Astrocyte (in vitro differentiated cells and primary cell): ENCODE data around the gene GPR61. TPM values are rescaled to one million over a fixed set of nuclear protein-coding genes. Genes with fewer than 3 reads are reported as not detected.

Experiments
- DNase-seq: peaks from one replicate; pipeline ENCODE4 v3.0.0-alpha.2; 2010; ENCODE audit warnings: low read depth
- FAIRE-seq: peaks from 2 replicates; lab custom pipeline; 2011; peaks lifted over from hg19 to GRCh38; lab: Jason Lieb, UNC
- H2AFZ ChIP-seq: 2 replicates; pipeline ENCODE4 v1.6.0; 2012; ENCODE audit warnings: low read depth, low read length, inconsistent platforms
- H3K27ac ChIP-seq: 2 replicates; pipeline ENCODE4 v1.5.1; 2011; ENCODE audit warnings: low read depth, low read length, inconsistent platforms
- H3K27me3 ChIP-seq: 2 replicates; pipeline ENCODE4 v1.6.0; 2011; ENCODE audit warnings: low read length, inconsistent platforms; ENCODE audit not compliant: insufficient read depth
- H3K36me3 ChIP-seq: 2 replicates; pipeline ENCODE4 v1.5.1; 2011; ENCODE audit warnings: low read length, inconsistent platforms; ENCODE audit not compliant: insufficient read depth
- H3K4me1 ChIP-seq: 2 replicates; pipeline ENCODE4 v1.5.1; 2011; ENCODE audit warnings: low read length, inconsistent platforms; ENCODE audit not compliant: insufficient read depth
- H3K4me2 ChIP-seq: 2 replicates; pipeline ENCODE4 v1.6.0; 2012; ENCODE audit warnings: low read length, inconsistent platforms
- H3K4me3 ChIP-seq: 2 replicates; pipeline ENCODE4 v1.5.1; 2011; ENCODE audit warnings: low read depth, mild to moderate bottlenecking, low read length, inconsistent platforms; ENCODE audit not compliant: insufficient read depth
- H3K79me2 ChIP-seq: 2 replicates; pipeline ENCODE4 v1.6.0; 2012; ENCODE audit warnings: mild to moderate bottlenecking, low read length, inconsistent platforms; ENCODE audit not compliant: insufficient read depth
- H3K9ac ChIP-seq: 2 replicates; pipeline ENCODE4 v1.6.0; 2012; ENCODE audit warnings: mild to moderate bottlenecking, low read length, inconsistent platforms
- H3K9me3 ChIP-seq: 2 replicates; pipeline ENCODE4 v1.5.1; 2012; ENCODE audit warnings: low read depth, mild to moderate bottlenecking, low read length, inconsistent platforms; ENCODE audit not compliant: insufficient read depth
- H4K20me1 ChIP-seq: 2 replicates; pipeline ENCODE4 v1.6.0; 2012; ENCODE audit warnings: low read length, inconsistent platforms; ENCODE audit not compliant: insufficient read depth
- H3K27ac Mint-ChIP-seq: one replicate; pipeline ENCODE4 v1.8.0; 2021; ENCODE audit warnings: mild to moderate bottlenecking, mixed read lengths; ENCODE audit not compliant: unreplicated experiment
- H3K27me3 Mint-ChIP-seq: one replicate; pipeline ENCODE4 v1.8.0; 2021; ENCODE audit warnings: low read depth, mixed read lengths; ENCODE audit not compliant: unreplicated experiment
- H3K36me3 Mint-ChIP-seq: one replicate; pipeline ENCODE4 v1.8.0; 2021; ENCODE audit warnings: low read depth, mixed read lengths; ENCODE audit not compliant: unreplicated experiment
- H3K4me1 Mint-ChIP-seq: one replicate; pipeline ENCODE4 v1.8.0; 2021; ENCODE audit warnings: low read depth, mixed read lengths; ENCODE audit not compliant: unreplicated experiment
- H3K4me3 Mint-ChIP-seq: one replicate; pipeline ENCODE4 v1.8.0; 2021; ENCODE audit warnings: mild to moderate bottlenecking, moderate library complexity, mixed read lengths; ENCODE audit not compliant: unreplicated experiment
- H3K9me3 Mint-ChIP-seq: one replicate; pipeline ENCODE4 v1.8.0; 2021; ENCODE audit warnings: mild to moderate bottlenecking, mixed read lengths; ENCODE audit not compliant: unreplicated experiment
- CTCF ChIP-seq: IDR thresholded peaks from 2 replicates; pipeline ENCODE4 v1.5.1; 2011; ENCODE audit warnings: low read depth, mild to moderate bottlenecking, inconsistent platforms, low read length, moderate library complexity; ENCODE audit not compliant: insufficient read depth
- EZH2 ChIP-seq: IDR thresholded peaks from 2 replicates; pipeline ENCODE4 v1.6.1; 2012; ENCODE audit warnings: mild to moderate bottlenecking, low read length, inconsistent platforms; ENCODE audit not compliant: insufficient read depth
- total RNA-seq: library from RNA; stranded (reverse); gene quantifications from 2 replicates; pipeline ENCODE4 v1.2.1, GENCODE V29; 2021

The GPR61 gene
- total RNA-seq, 1 donor from 2014 or later: not detected

GRCh38 chr1:109521002-109521951 lies 18.4 kb upstream of the GPR61 start:
- Histone ChIP-seq H3K79me2 (no peaks in the 10 kb centered on the region), H3K27ac (no peak overlapping the region), H3K4me2 (no peak overlapping the region), H4K20me1 (no peaks in the 10 kb centered on the region), H3K4me1 (no peaks in the 10 kb centered on the region), H3K4me3 (no peak overlapping the region), H3K9me3 (no peaks in the 10 kb centered on the region), H3K9ac (no peak overlapping the region), H2AFZ (no peak overlapping the region), H3K36me3 (no peaks in the 10 kb centered on the region), H3K27me3 (peaks cover 31% of the 10 kb centered on the region)
- Mint-ChIP-seq H3K27me3 (peaks cover 13% of the 10 kb centered on the region), H3K4me3 (no peak overlapping the region), H3K36me3 (no peaks in the 10 kb centered on the region), H3K4me1 (peaks cover 7% of the 10 kb centered on the region), H3K9me3 (peaks cover 2% of the 10 kb centered on the region), H3K27ac (no peak overlapping the region)
- FAIRE-seq: no peak
- DNase-seq: no peak
- no peak for TF ChIP-seq CTCF
- no peak for TF ChIP-seq EZH2

GRCh38 chr1:109522026-109522425 lies 17.6 kb upstream of the GPR61 start:
- TF ChIP-seq EZH2 (no peak), CTCF (no peak)
- H4K20me1 ChIP-seq: no peaks in the 10 kb centered on the region
- H3K9ac ChIP-seq: no peak overlapping the region
- no peak overlapping the region for H2AFZ ChIP-seq
- H3K27ac Mint-ChIP-seq: no peak overlapping the region
- H3K27me3 ChIP-seq: peaks cover 31% of the 10 kb centered on the region
- no peaks in the 10 kb centered on the region for H3K36me3 ChIP-seq
- H3K9me3 ChIP-seq: no peaks in the 10 kb centered on the region
- no peak overlapping the region for H3K4me3 Mint-ChIP-seq
- DNase-seq: no peak
- H3K4me2 ChIP-seq: no peak overlapping the region
- H3K9me3 Mint-ChIP-seq: no peaks in the 10 kb centered on the region
- no peaks in the 10 kb centered on the region for H3K36me3 Mint-ChIP-seq
- FAIRE-seq: no peak
- H3K4me3 ChIP-seq: no peak overlapping the region
- no peaks in the 10 kb centered on the region for H3K4me1 ChIP-seq
- H3K79me2 ChIP-seq: no peaks in the 10 kb centered on the region
- H3K27me3 Mint-ChIP-seq: peaks cover 20% of the 10 kb centered on the region
- no peak overlapping the region for H3K27ac ChIP-seq
- peaks cover 7% of the 10 kb centered on the region for H3K4me1 Mint-ChIP-seq

- Histone ChIP-seq H3K36me3 (no peaks in the 10 kb centered on the region), H3K4me2 (no peak overlapping the region), H4K20me1 (no peaks in the 10 kb centered on the region), H2AFZ (no peak overlapping the region), H3K79me2 (no peaks in the 10 kb centered on the region), H3K27me3 (peaks cover 36% of the 10 kb centered on the region), H3K27ac (no peak overlapping the region), H3K9ac (no peak overlapping the region), H3K4me3 (no peak overlapping the region), H3K9me3 (no peaks in the 10 kb centered on the region), H3K4me1 (no peaks in the 10 kb centered on the region)
- FAIRE-seq (no peak), DNase-seq (peak; percentile 66)
- peaks cover 30% of the 10 kb centered on the region for H3K27me3 Mint-ChIP-seq
- no peak overlapping the region for H3K4me3 Mint-ChIP-seq
- H3K36me3 Mint-ChIP-seq: no peaks in the 10 kb centered on the region
- H3K9me3 Mint-ChIP-seq: no peaks in the 10 kb centered on the region
- H3K27ac Mint-ChIP-seq: no peak overlapping the region
- peaks cover 4% of the 10 kb centered on the region for H3K4me1 Mint-ChIP-seq
- no peak for TF ChIP-seq CTCF
- no peak for TF ChIP-seq EZH2
Observed at GRCh38 chr1:109523706-109524105, 16.0 kb upstream of the GPR61 start.
